HEK293 (cell line): ENCODE measurements around the gene TADA3.

ENCODE experiments used
- FEZF1 ChIP-seq: fragments of 450-650 bp; formaldehyde crosslinking; IDR thresholded peaks from 2 replicates; pipeline ENCODE4 v1.5.1; 2016; ENCODE audit warnings: missing biosample characterization, missing genetic modification characterization
- GLI4 ChIP-seq: fragments of 450-650 bp; formaldehyde crosslinking; IDR thresholded peaks from 2 replicates; pipeline ENCODE4 v1.5.1; 2016; ENCODE audit warnings: missing biosample characterization, missing genetic modification characterization
- HOXD13 ChIP-seq: sonication (generic); formaldehyde crosslinking; IDR thresholded peaks from 2 replicates; pipeline ENCODE4 v1.8.0; 2022; ENCODE audit warnings: missing genetic modification reagents, borderline replicate concordance
- KLF16 ChIP-seq: fragments of 450-650 bp; formaldehyde crosslinking; IDR thresholded peaks from 2 replicates; pipeline ENCODE4 v1.5.1; 2017; ENCODE audit warnings: missing biosample characterization, missing genetic modification characterization
- KLF17 ChIP-seq: fragments of 450-650 bp; formaldehyde crosslinking; IDR thresholded peaks from 2 replicates; pipeline ENCODE4 v1.5.1; 2016; ENCODE audit warnings: missing biosample characterization, missing genetic modification characterization
- SCRT2 ChIP-seq: fragments of 450-650 bp; formaldehyde crosslinking; IDR thresholded peaks from 2 replicates; pipeline ENCODE4 v1.5.1; 2016; ENCODE audit warnings: missing biosample characterization, missing genetic modification characterization
- SP7 ChIP-seq: fragments of 450-650 bp; formaldehyde crosslinking; IDR thresholded peaks from 2 replicates; pipeline ENCODE4 v1.5.1; 2016; ENCODE audit warnings: missing biosample characterization, missing genetic modification characterization
- ZEB2 ChIP-seq: fragments of 450-650 bp; formaldehyde crosslinking; IDR thresholded peaks from 2 replicates; pipeline ENCODE4 v1.5.1; 2016; ENCODE audit warnings: missing biosample characterization, missing genetic modification characterization
- ZFP69B ChIP-seq: fragments of 450-650 bp; formaldehyde crosslinking; IDR thresholded peaks from 2 replicates; pipeline ENCODE4 v1.5.1; 2016; ENCODE audit warnings: missing biosample characterization, missing genetic modification characterization
- ZNF132 ChIP-seq: fragments of 450-650 bp; formaldehyde crosslinking; IDR thresholded peaks from 2 replicates; pipeline ENCODE4 v1.5.1; 2017; ENCODE audit warnings: missing biosample characterization, missing genetic modification characterization, borderline replicate concordance
- ZNF148 ChIP-seq: fragments of 450-650 bp; formaldehyde crosslinking; IDR thresholded peaks from 2 replicates; pipeline ENCODE4 v1.5.0; 2017; ENCODE audit warnings: missing biosample characterization, missing genetic modification characterization, borderline replicate concordance
- ZNF202 ChIP-seq: fragments of 450-650 bp; formaldehyde crosslinking; IDR thresholded peaks from 2 replicates; pipeline ENCODE4 v1.5.1; 2016; ENCODE audit warnings: missing biosample characterization, missing genetic modification characterization, borderline replicate concordance
- ZNF341 ChIP-seq: fragments of 450-650 bp; formaldehyde crosslinking; IDR thresholded peaks from 2 replicates; pipeline ENCODE4; 2016; ENCODE audit warnings: low read depth, missing biosample characterization, missing genetic modification characterization
- ZNF37A ChIP-seq: fragments of 450-650 bp; IDR thresholded peaks from 2 replicates; pipeline ENCODE4 v1.5.1; 2018; ENCODE audit warnings: missing biosample characterization, missing genetic modification characterization
- ZNF514 ChIP-seq: fragments of 450-650 bp; formaldehyde crosslinking; IDR thresholded peaks from 2 replicates; pipeline ENCODE4 v1.5.1; 2016; ENCODE audit warnings: missing biosample characterization, missing genetic modification characterization
- ZNF521 ChIP-seq: fragments of 450-650 bp; formaldehyde crosslinking; IDR thresholded peaks from 2 replicates; pipeline ENCODE4 v1.5.1; 2017; ENCODE audit warnings: missing biosample characterization, mild to moderate bottlenecking, missing genetic modification characterization
- ZNF544 ChIP-seq: fragments of 450-650 bp; formaldehyde crosslinking; IDR thresholded peaks from 2 replicates; pipeline ENCODE4 v1.5.0; 2017; ENCODE audit warnings: missing biosample characterization, missing genetic modification characterization
- ZNF558 ChIP-seq: fragments of 450-650 bp; formaldehyde crosslinking; IDR thresholded peaks from 2 replicates; pipeline ENCODE4 v1.5.1; 2016; ENCODE audit warnings: missing biosample characterization, missing genetic modification characterization
- ZNF600 ChIP-seq: fragments of 450-650 bp; formaldehyde crosslinking; IDR thresholded peaks from 2 replicates; pipeline ENCODE4 v1.5.1; 2016; ENCODE audit warnings: missing biosample characterization, missing genetic modification characterization
- ZNF629 ChIP-seq: fragments of 450-650 bp; formaldehyde crosslinking; IDR thresholded peaks from 2 replicates; pipeline ENCODE4 v1.5.1; 2017; ENCODE audit warnings: missing biosample characterization, missing genetic modification characterization
- ZNF639 ChIP-seq: fragments of 450-650 bp; formaldehyde crosslinking; IDR thresholded peaks from 2 replicates; pipeline ENCODE4 v1.5.1; 2016; ENCODE audit warnings: missing biosample characterization, missing genetic modification characterization
- ZNF701 ChIP-seq: fragments of 450-650 bp; formaldehyde crosslinking; IDR thresholded peaks from 2 replicates; pipeline ENCODE4 v1.5.1; 2016; ENCODE audit warnings: missing biosample characterization, missing genetic modification characterization
- ZSCAN18 ChIP-seq: fragments of 450-650 bp; formaldehyde crosslinking; IDR thresholded peaks from 2 replicates; pipeline ENCODE4 v1.5.1; 2016; ENCODE audit warnings: missing biosample characterization, missing genetic modification characterization
- TF ChIP-seq, protein P1 (sequence below): IDR thresholded peaks from 2 replicates; pipeline ENCODE4 v1.6.1; 2011; ENCODE audit warnings: mild to moderate bottlenecking, low read depth, low read length, borderline replicate concordance
- TF ChIP-seq, protein P2 (sequence below): fragments of 450-650 bp; formaldehyde crosslinking; IDR thresholded peaks from 2 replicates; pipeline ENCODE4 v1.5.1; 2016; ENCODE audit warnings: missing biosample characterization, missing genetic modification characterization, low read depth
- TF ChIP-seq, protein P3 (sequence below): fragments of 450-650 bp; formaldehyde crosslinking; IDR thresholded peaks from 2 replicates; pipeline ENCODE4 v1.5.1; 2017; ENCODE audit warnings: missing biosample characterization, missing genetic modification characterization

Gene TADA3

GRCh38 chr3:9792405-9793160 lies at the start of gene TADA3, which contains the start of gene ARPC4 (continued):
- no peak for TF ChIP-seq ZNF148 (tag by site-specific recombination)
- no peak for TF ChIP-seq ZNF202 (tag by site-specific recombination)
- TF ChIP-seq, protein P1, sequence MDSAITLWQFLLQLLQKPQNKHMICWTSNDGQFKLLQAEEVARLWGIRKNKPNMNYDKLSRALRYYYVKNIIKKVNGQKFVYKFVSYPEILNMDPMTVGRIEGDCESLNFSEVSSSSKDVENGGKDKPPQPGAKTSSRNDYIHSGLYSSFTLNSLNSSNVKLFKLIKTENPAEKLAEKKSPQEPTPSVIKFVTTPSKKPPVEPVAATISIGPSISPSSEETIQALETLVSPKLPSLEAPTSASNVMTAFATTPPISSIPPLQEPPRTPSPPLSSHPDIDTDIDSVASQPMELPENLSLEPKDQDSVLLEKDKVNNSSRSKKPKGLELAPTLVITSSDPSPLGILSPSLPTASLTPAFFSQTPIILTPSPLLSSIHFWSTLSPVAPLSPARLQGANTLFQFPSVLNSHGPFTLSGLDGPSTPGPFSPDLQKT: peak; percentile 99
- peak; percentile 63 for TF ChIP-seq ZNF629 (tag by site-specific recombination)
- no peak for TF ChIP-seq ZNF544
- 0 out of 2 replicates have a peak, but pooled peaks have one; percentile 28 for TF ChIP-seq ZNF558 (tag by site-specific recombination)
- TF ChIP-seq HOXD13 (CRISPR knock-in tag): no peak
- no peak for TF ChIP-seq ZNF37A (tag by site-specific recombination)
- 0 out of 2 replicates have a peak, but pooled peaks have one; percentile 58 for TF ChIP-seq KLF17 (tag by site-specific recombination)
- peak; percentile 81 for TF ChIP-seq ZEB2 (tag by site-specific recombination)
- TF ChIP-seq SP7 (tag by site-specific recombination): peak; percentile 80
- peak; percentile 59; the same call in 1 of the 2 replicates for TF ChIP-seq ZNF639 (tag by site-specific recombination)
- TF ChIP-seq ZNF341 (tag by site-specific recombination): peak; percentile 31; the same call in 1 of the 2 replicates
- TF ChIP-seq SCRT2 (tag by site-specific recombination): no peak
- no peak for TF ChIP-seq ZNF132 (tag by site-specific recombination)
- no peak for TF ChIP-seq ZNF701 (tag by site-specific recombination)
- TF ChIP-seq ZNF600: 0 out of 2 replicates have a peak, but pooled peaks have one; percentile 16
- no peak for TF ChIP-seq ZNF514 (tag by site-specific recombination)
- TF ChIP-seq GLI4 (tag by site-specific recombination): no peak
- peak; percentile 64 for TF ChIP-seq KLF16 (tag by site-specific recombination)
- TF ChIP-seq, protein P2, sequence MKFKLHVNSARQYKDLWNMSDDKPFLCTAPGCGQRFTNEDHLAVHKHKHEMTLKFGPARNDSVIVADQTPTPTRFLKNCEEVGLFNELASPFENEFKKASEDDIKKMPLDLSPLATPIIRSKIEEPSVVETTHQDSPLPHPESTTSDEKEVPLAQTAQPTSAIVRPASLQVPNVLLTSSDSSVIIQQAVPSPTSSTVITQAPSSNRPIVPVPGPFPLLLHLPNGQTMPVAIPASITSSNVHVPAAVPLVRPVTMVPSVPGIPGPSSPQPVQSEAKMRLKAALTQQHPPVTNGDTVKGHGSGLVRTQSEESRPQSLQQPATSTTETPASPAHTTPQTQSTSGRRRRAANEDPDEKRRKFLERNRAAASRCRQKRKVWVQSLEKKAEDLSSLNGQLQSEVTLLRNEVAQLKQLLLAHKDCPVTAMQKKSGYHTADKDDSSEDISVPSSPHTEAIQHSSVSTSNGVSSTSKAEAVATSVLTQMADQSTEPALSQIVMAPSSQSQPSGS (tag by site-specific recombination): no peak
- TF ChIP-seq ZNF521 (tag by site-specific recombination): no peak
- TF ChIP-seq ZSCAN18 (tag by site-specific recombination): no peak
- TF ChIP-seq ZFP69B (tag by site-specific recombination): 0 out of 2 replicates have a peak, but pooled peaks have one; percentile 13
- TF ChIP-seq, protein P3, sequence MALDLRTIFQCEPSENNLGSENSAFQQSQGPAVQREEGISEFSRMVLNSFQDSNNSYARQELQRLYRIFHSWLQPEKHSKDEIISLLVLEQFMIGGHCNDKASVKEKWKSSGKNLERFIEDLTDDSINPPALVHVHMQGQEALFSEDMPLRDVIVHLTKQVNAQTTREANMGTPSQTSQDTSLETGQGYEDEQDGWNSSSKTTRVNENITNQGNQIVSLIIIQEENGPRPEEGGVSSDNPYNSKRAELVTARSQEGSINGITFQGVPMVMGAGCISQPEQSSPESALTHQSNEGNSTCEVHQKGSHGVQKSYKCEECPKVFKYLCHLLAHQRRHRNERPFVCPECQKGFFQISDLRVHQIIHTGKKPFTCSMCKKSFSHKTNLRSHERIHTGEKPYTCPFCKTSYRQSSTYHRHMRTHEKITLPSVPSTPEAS (tag by site-specific recombination): no peak
- TF ChIP-seq FEZF1 (tag by site-specific recombination): peak; percentile 40
- TF ChIP-seq, all 188 proteins: peak for 53
